ENCODE data around the gene LGMN. TPM values are rescaled to one million over a fixed set of nuclear protein-coding genes. Genes with fewer than 3 reads are reported as not detected.
A peak's percentile ranks its signal among the peaks of the same experiment; 100 is the strongest.
"Not testable (repeated sequence)": the region's sequence is repeated elsewhere in the genome, so short reads cannot be mapped to it uniquely, and the experiment has no call there.

LGMN gene
- polyA plus RNA-seq, 1 donor (not counting 4 experiments of a cell fraction or from before 2014, with no cell fraction given) = 61.0 TPM

- H3K36me3 ChIP-seq (ENCODE audit: control insufficient read depth in 2 of 2, extremely low read depth in 1 of 2, insufficient read depth in 2 of 2, low read length in 2 of 2) = no peaks in the 10 kb centered on the region
- H3K9me1 ChIP-seq (ENCODE audit: control insufficient read depth, extremely low read depth, insufficient read depth, low read length) = no peaks in the 10 kb centered on the region
- dilution Hi-C loops (cut with MboI; ENCODE audit: extremely low pct_ligation_motif_present, low sequenced_read_pairs) = no loop called here
- no peak overlapping the region for H3K4me2 ChIP-seq (ENCODE audit: control insufficient read depth, extremely low read depth, insufficient read depth, low read depth, low read length)
- H3K27ac ChIP-seq (ENCODE audit: control insufficient read depth, insufficient read depth, low read length) = no peak overlapping the region
- H3K9ac ChIP-seq (ENCODE audit: control insufficient read depth, extremely low read depth, insufficient read depth, low read length) = no peak overlapping the region
- H2AFZ ChIP-seq (ENCODE audit: control insufficient read depth, low read length) = no peak overlapping the region
- peak; percentile 23 for FAIRE-seq
- H3K4me3 ChIP-seq (ENCODE audit: control insufficient read depth in 2 of 3, extremely low read depth in 1 of 3, insufficient read depth in 2 of 3, low read depth in 1 of 3, low read length in 3 of 3) = no peak overlapping the region
- DNase-seq (ENCODE audit: low read depth, low spot score) = peak; percentile 40
- H3K27me3 ChIP-seq (ENCODE audit: control insufficient read depth, extremely low read depth, insufficient read depth, low read length) = no peaks in the 10 kb centered on the region
- H3K9me3 ChIP-seq (ENCODE audit: control insufficient read depth, low read depth, low read length) = no peaks in the 10 kb centered on the region
- H3K79me2 ChIP-seq (ENCODE audit: control insufficient read depth, insufficient read depth, low read length) = no peaks in the 10 kb centered on the region
- H4K20me1 ChIP-seq (ENCODE audit: control insufficient read depth, extremely low read depth, insufficient read depth, low read length) = no peaks in the 10 kb centered on the region
- no peak for TF ChIP-seq EZH2 (IDR thresholded peaks at IDR 0.05; ENCODE audit: low read length)
- peak; percentile 81 to 93 (median 92) for TF ChIP-seq CTCF (optimal IDR thresholded peaks at IDR 0.05 in 1 of 3, IDR thresholded peaks at IDR 0.05 in 1 of 3, conservative IDR thresholded peaks at IDR 0.05 in 1 of 3; ENCODE audit: extremely low read depth in 1 of 3, insufficient read depth in 2 of 3, low read length in 3 of 3)
- peaks cover 5% of the 10 kb centered on the region for H3K4me1 ChIP-seq (ENCODE audit: control insufficient read depth, extremely low read depth, insufficient read depth, low read length)
Observed at GRCh38 chr14:92680781-92681650, 67.4 kb downstream of the LGMN start.

- H3K27me3 ChIP-seq (ENCODE audit: control insufficient read depth, extremely low read depth, insufficient read depth, low read length); H3K4me2 ChIP-seq (ENCODE audit: control insufficient read depth, extremely low read depth, insufficient read depth, low read depth, low read length); DNase-seq (ENCODE audit: low read depth, low spot score); H3K9ac ChIP-seq (ENCODE audit: control insufficient read depth, extremely low read depth, insufficient read depth, low read length); dilution Hi-C loops (cut with MboI; ENCODE audit: extremely low pct_ligation_motif_present, low sequenced_read_pairs); H3K36me3 ChIP-seq (ENCODE audit: control insufficient read depth in 2 of 2, extremely low read depth in 1 of 2, insufficient read depth in 2 of 2, low read length in 2 of 2); H3K9me1 ChIP-seq (ENCODE audit: control insufficient read depth, extremely low read depth, insufficient read depth, low read length); H3K4me3 ChIP-seq (ENCODE audit: control insufficient read depth in 2 of 3, extremely low read depth in 1 of 3, insufficient read depth in 2 of 3, low read depth in 1 of 3, low read length in 3 of 3); H3K27ac ChIP-seq (ENCODE audit: control insufficient read depth, insufficient read depth, low read length); H3K4me1 ChIP-seq (ENCODE audit: control insufficient read depth, extremely low read depth, insufficient read depth, low read length); H2AFZ ChIP-seq (ENCODE audit: control insufficient read depth, low read length); H3K9me3 ChIP-seq (ENCODE audit: control insufficient read depth, low read depth, low read length); H3K79me2 ChIP-seq (ENCODE audit: control insufficient read depth, insufficient read depth, low read length); H4K20me1 ChIP-seq (ENCODE audit: control insufficient read depth, extremely low read depth, insufficient read depth, low read length); FAIRE-seq: not testable (repeated sequence)
Observed at GRCh38 chr14:92680330-92680729, 68.1 kb downstream of the LGMN start.

Measured in keratinocyte (primary cell).